ENCODE data around the gene CDON.

Gene CDON

GRCh38 chr11:126100716-126101115, 38.0 kb upstream of the CDON start:
- no peak for TF ChIP-seq CTCF (IDR thresholded peaks at IDR 0.05; ENCODE audit: low read depth, low read length, missing control alignments)
- H3K4me3 ChIP-seq (ENCODE audit: low read depth, low read length) = no peak overlapping the region
- no peak for DNase-seq (ENCODE audit: low read depth)
- in situ Hi-C loops (cut with HindIII; ENCODE audit: low sequenced_read_pairs) = no loop called here

- TF ChIP-seq CTCF (IDR thresholded peaks at IDR 0.05; ENCODE audit: low read depth, low read length, missing control alignments) = no peak
- in situ Hi-C loops (cut with HindIII; ENCODE audit: low sequenced_read_pairs) = no loop called here
- H3K4me3 ChIP-seq (ENCODE audit: low read depth, low read length) = no peak overlapping the region
- DNase-seq (ENCODE audit: low read depth) = no peak
Observed at GRCh38 chr11:126098204-126098769, 35.6 kb upstream of the CDON start.

DNA sequence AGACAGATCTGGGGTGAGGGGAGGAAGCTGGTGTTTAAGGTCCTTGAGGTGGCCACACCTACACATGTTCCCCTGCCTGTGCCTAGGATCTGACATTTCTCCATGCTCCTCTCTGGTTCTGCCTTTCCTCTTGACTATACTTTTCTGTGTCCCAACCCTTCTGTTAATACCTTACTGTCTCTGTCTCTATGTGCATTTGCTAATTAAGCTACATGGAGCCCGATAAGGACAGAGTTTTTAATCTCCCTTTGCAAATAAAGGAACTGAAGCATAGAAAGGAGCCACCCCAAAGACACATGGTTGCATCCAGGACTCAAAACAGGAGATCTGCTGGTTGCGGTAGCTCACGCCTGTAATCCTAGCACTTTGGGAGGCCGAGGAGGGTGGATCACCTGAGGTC, 33.1 kb upstream of the CDON start:
- DNase-seq (ENCODE audit: low read depth) = no peak
- no peak for TF ChIP-seq CTCF (IDR thresholded peaks at IDR 0.05; ENCODE audit: low read depth, low read length, missing control alignments)
- H3K4me3 ChIP-seq (ENCODE audit: low read depth, low read length) = no peak overlapping the region
- in situ Hi-C loops (cut with HindIII; ENCODE audit: low sequenced_read_pairs) = no loop called here

- no peak for DNase-seq (ENCODE audit: low read depth)
- in situ Hi-C loops (cut with HindIII; ENCODE audit: low sequenced_read_pairs) = no loop called here
- no peak for TF ChIP-seq CTCF (IDR thresholded peaks at IDR 0.05; ENCODE audit: low read depth, low read length, missing control alignments)
- H3K4me3 ChIP-seq (ENCODE audit: low read depth, low read length) = no peak overlapping the region
Observed at GRCh38 chr11:126090452-126090851, 27.8 kb upstream of the CDON start.

GRCh38 chr11:126088999-126089398, 26.3 kb upstream of the CDON start:
- in situ Hi-C loops (cut with HindIII; ENCODE audit: low sequenced_read_pairs) = no loop called here

GRCh38 chr11:126086248-126086647, 23.6 kb upstream of the CDON start:
- in situ Hi-C loops (cut with HindIII; ENCODE audit: low sequenced_read_pairs) = no loop called here
- TF ChIP-seq CTCF (IDR thresholded peaks at IDR 0.05; ENCODE audit: low read depth, low read length, missing control alignments) = no peak
- H3K4me3 ChIP-seq (ENCODE audit: low read depth, low read length) = no peak overlapping the region
- no peak for DNase-seq (ENCODE audit: low read depth)

More at GRCh38 chr11:126088999-126089398, 26.3 kb upstream of the CDON start:
- DNase-seq (ENCODE audit: low read depth) = no peak
- no peak overlapping the region for H3K4me3 ChIP-seq (ENCODE audit: low read depth, low read length)
- TF ChIP-seq CTCF (IDR thresholded peaks at IDR 0.05; ENCODE audit: low read depth, low read length, missing control alignments) = no peak

- no peak for TF ChIP-seq CTCF (IDR thresholded peaks at IDR 0.05; ENCODE audit: low read depth, low read length, missing control alignments)
- in situ Hi-C loops (cut with HindIII; ENCODE audit: low sequenced_read_pairs) = no loop called here
- no peak overlapping the region for H3K4me3 ChIP-seq (ENCODE audit: low read depth, low read length)
- no peak for DNase-seq (ENCODE audit: low read depth)
Observed at GRCh38 chr11:126084608-126084912, 21.9 kb upstream of the CDON start.
